Karpas-422 (cell line): Measurements from ENCODE around the gene SPDYE17. TPM values are rescaled to one million over a fixed set of nuclear protein-coding genes. Genes with fewer than 3 reads are reported as not detected.
"Not testable (repeated sequence)": the region's sequence is repeated elsewhere in the genome, so short reads cannot be mapped to it uniquely, and the experiment has no call there.

Experiments
- DNase-seq: peaks from one replicate; pipeline ENCODE4 v3.0.0-alpha.2; 2015
- H2AFZ ChIP-seq: fragments of 200-600 bp; sonication (generic); 2 replicates; pipeline ENCODE4 v1.6.1; 2014; ENCODE audit warnings: antibody characterized with exemption, low read length, mixed read lengths
- H3K27ac ChIP-seq: fragments of 200-600 bp; sonication (generic); 2 replicates; pipeline ENCODE4 v1.5.1; 2014; ENCODE audit warnings: mild to moderate bottlenecking, low read length, moderate library complexity
- H3K27me3 ChIP-seq: fragments of 200-600 bp; sonication (generic); 2 replicates; pipeline ENCODE4 v1.6.1; 2014; ENCODE audit warnings: low read length, mixed read lengths
- H3K36me3 ChIP-seq: fragments of 200-600 bp; sonication (generic); 2 replicates; pipeline ENCODE4 v1.6.1; 2014; ENCODE audit warnings: low read length, mixed read lengths; ENCODE audit not compliant: insufficient read depth
- H3K4me1 ChIP-seq: fragments of 200-600 bp; sonication (generic); 2 replicates; pipeline ENCODE4 v1.6.1; 2014; ENCODE audit warnings: mild to moderate bottlenecking, low read length, mixed read lengths
- H3K4me2 ChIP-seq: fragments of 200-600 bp; sonication (generic); 2 replicates; pipeline ENCODE4 v1.6.1; 2014; ENCODE audit warnings: low read length, low read depth, mild to moderate bottlenecking; ENCODE audit not compliant: poor library complexity, severe bottlenecking
- H3K4me3 ChIP-seq: fragments of 200-600 bp; sonication (generic); 2 replicates; pipeline ENCODE4 v1.5.1; 2014; ENCODE audit warnings: mild to moderate bottlenecking, antibody characterized with exemption, low read length, mixed read lengths
- H3K79me2 ChIP-seq: fragments of 200-600 bp; sonication (generic); 2 replicates; pipeline ENCODE4 v1.6.1; 2014; ENCODE audit warnings: mild to moderate bottlenecking, low read length, mixed read lengths
- H3K9ac ChIP-seq: fragments of 200-600 bp; sonication (generic); 2 replicates; pipeline ENCODE4 v1.6.0; 2014; ENCODE audit warnings: low read length
- H3K9me2 ChIP-seq: fragments of 200-600 bp; sonication (generic), shearing (Covaris generic); replicated peaks from 2 replicates; pipeline ENCODE4 v1.6.0; 2014; ENCODE audit warnings: mild to moderate bottlenecking, low read length, moderate library complexity; ENCODE audit not compliant: insufficient read depth
- H3K9me3 ChIP-seq: fragments of 300-700, 200-600 bp; sonication (generic); 2 replicates; pipeline ENCODE4 v1.6.1; 2014; ENCODE audit warnings: low read length, mixed read lengths
- H4K20me1 ChIP-seq: fragments of 200-600 bp; sonication (generic); 2 replicates; pipeline ENCODE4 v1.6.1; 2014; ENCODE audit warnings: mild to moderate bottlenecking, antibody characterized with exemption, low read length, low read depth; ENCODE audit not compliant: insufficient read depth
- total RNA-seq: library from RNA; depleted of rRNA; stranded (reverse); fragments of >200 nt; shearing (Covaris generic); gene quantifications from 2 replicates; pipeline ENCODE4 v1.2.3, GENCODE V29; 2014; ENCODE audit warnings: low replicate concordance

SPDYE17 gene
- total RNA-seq, 1 experiment from 2014 or later = not detected

- not testable (repeated sequence) for DNase-seq
These were observed 30.4 kb upstream of the SPDYE17 start, which contains the start of gene SPDYE18 for GRCh38 chr7:77062557-77062956. Gene SPDYE18 (minus strand): TSS chr7:77062558. CDS start chr7:77060512, 2,046 bp downstream.

GRCh38 chr7:77026349-77026748, 5.8 kb downstream of the SPDYE17 start:
- not testable (repeated sequence) for H3K4me2 ChIP-seq, H3K27me3 ChIP-seq, H3K4me3 ChIP-seq, H2AFZ ChIP-seq, H3K9ac ChIP-seq, DNase-seq, H3K79me2 ChIP-seq, H4K20me1 ChIP-seq, H3K9me3 ChIP-seq, H3K36me3 ChIP-seq, H3K27ac ChIP-seq, H3K4me1 ChIP-seq, H3K9me2 ChIP-seq

More at GRCh38 chr7:77062557-77062956, 30.4 kb upstream of the SPDYE17 start, which contains the start of gene SPDYE18:
- H3K9me2 ChIP-seq, H3K9ac ChIP-seq, H3K27ac ChIP-seq, H3K4me1 ChIP-seq, H3K4me3 ChIP-seq, H2AFZ ChIP-seq, H3K4me2 ChIP-seq, H3K27me3 ChIP-seq, H3K36me3 ChIP-seq, H3K79me2 ChIP-seq, H3K9me3 ChIP-seq, H4K20me1 ChIP-seq: not testable (repeated sequence)

GRCh38 chr7:77010074-77010680, 22.0 kb downstream of the SPDYE17 start:
- H3K4me2 ChIP-seq, H3K4me3 ChIP-seq: not testable (repeated sequence)

GRCh38 chr7:77008000-77008399, 24.2 kb downstream of the SPDYE17 start:
- not testable (repeated sequence) for H3K4me3 ChIP-seq, H3K4me2 ChIP-seq, H3K9me2 ChIP-seq, H3K27ac ChIP-seq, H4K20me1 ChIP-seq, H3K9me3 ChIP-seq, H3K4me1 ChIP-seq, H2AFZ ChIP-seq, H3K79me2 ChIP-seq, DNase-seq, H3K27me3 ChIP-seq, H3K9ac ChIP-seq, H3K36me3 ChIP-seq

More at GRCh38 chr7:77010074-77010680, 22.0 kb downstream of the SPDYE17 start:
- not testable (repeated sequence) for DNase-seq, H3K4me1 ChIP-seq, H3K9ac ChIP-seq, H4K20me1 ChIP-seq, H2AFZ ChIP-seq, H3K27ac ChIP-seq, H3K36me3 ChIP-seq, H3K9me2 ChIP-seq, H3K79me2 ChIP-seq, H3K9me3 ChIP-seq, H3K27me3 ChIP-seq

GRCh38 chr7:77006127-77007110, 25.7 kb downstream of the SPDYE17 start:
- not testable (repeated sequence) for H3K79me2 ChIP-seq, H4K20me1 ChIP-seq, H3K9me3 ChIP-seq, H3K27me3 ChIP-seq, H3K9ac ChIP-seq, H3K36me3 ChIP-seq, DNase-seq, H3K27ac ChIP-seq, H3K9me2 ChIP-seq, H3K4me1 ChIP-seq, H2AFZ ChIP-seq, H3K4me3 ChIP-seq, H3K4me2 ChIP-seq

- not testable (repeated sequence) for DNase-seq, H3K79me2 ChIP-seq, H3K9me2 ChIP-seq, H2AFZ ChIP-seq, H3K27me3 ChIP-seq, H4K20me1 ChIP-seq, H3K4me3 ChIP-seq, H3K9me3 ChIP-seq, H3K4me2 ChIP-seq, H3K9ac ChIP-seq, H3K36me3 ChIP-seq, H3K27ac ChIP-seq, H3K4me1 ChIP-seq
These were observed 26.6 kb downstream of the SPDYE17 start for GRCh38 chr7:77005461-77006057.

GRCh38 chr7:77004151-77004550, 28.0 kb downstream of the SPDYE17 start:
- not testable (repeated sequence) for H4K20me1 ChIP-seq, H3K27me3 ChIP-seq, H2AFZ ChIP-seq, H3K79me2 ChIP-seq, DNase-seq, H3K4me1 ChIP-seq, H3K4me3 ChIP-seq, H3K9me3 ChIP-seq, H3K9ac ChIP-seq, H3K36me3 ChIP-seq, H3K4me2 ChIP-seq, H3K9me2 ChIP-seq, H3K27ac ChIP-seq

- DNase-seq, H3K4me2 ChIP-seq: not testable (repeated sequence)
These were observed 28.9 kb downstream of the SPDYE17 start for GRCh38 chr7:77003241-77003640.

More at GRCh38 chr7:77003241-77003640, 28.9 kb downstream of the SPDYE17 start:
- H3K9ac ChIP-seq, H3K79me2 ChIP-seq, H3K4me3 ChIP-seq, H2AFZ ChIP-seq, H3K9me3 ChIP-seq, H4K20me1 ChIP-seq, H3K4me1 ChIP-seq, H3K27me3 ChIP-seq, H3K36me3 ChIP-seq, H3K27ac ChIP-seq, H3K9me2 ChIP-seq: not testable (repeated sequence)
